ENCODE results near the gene HOXA13. TPM values are rescaled to one million over a fixed set of nuclear protein-coding genes. Genes with fewer than 3 reads are reported as not detected.

HOXA13 gene
- total and polyA plus RNA-seq, 4 donors, result 0.02 TPM; not detected in 3

DNA sequence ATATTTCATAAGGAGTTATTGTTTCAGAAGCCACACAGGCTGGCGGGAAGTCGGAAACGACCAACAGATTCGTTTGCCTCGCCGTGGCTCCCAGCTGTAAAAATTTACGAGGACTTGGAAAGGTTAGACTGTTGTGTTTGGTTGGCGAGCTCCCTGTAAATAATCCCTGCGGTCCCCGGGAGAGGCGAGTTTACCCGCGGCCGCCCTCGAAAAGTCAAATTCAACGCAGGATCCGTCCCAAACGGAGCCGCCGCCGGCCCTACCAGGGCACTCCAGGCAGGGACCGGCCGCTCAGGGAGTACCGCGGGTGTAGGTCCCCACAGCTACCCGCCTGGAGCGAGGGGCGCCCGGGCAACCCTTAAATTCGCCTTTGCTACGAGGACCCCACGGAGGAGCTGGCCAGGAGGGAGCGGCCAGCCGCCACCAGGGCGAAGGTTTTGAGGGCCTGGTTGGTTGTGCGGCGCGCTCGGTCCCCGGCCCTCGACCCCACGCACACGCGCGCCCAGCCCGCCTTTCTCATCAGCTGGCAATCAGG is 33.8 kb downstream of the HOXA13 start:
- no peaks in the 10 kb centered on the region for H3K36me3 ChIP-seq (ENCODE audit: control insufficient read depth in 4 of 4, insufficient read depth in 3 of 4, low read depth in 1 of 4, low read length in 3 of 4)
- no peak overlapping the region for H3K27ac ChIP-seq (ENCODE audit: low read depth in 1 of 2, low read length in 2 of 2)
- DNase-seq (ENCODE audit: low spot score), result no peak
- 8% methylated on average over 46 of the region's 46 CpGs for WGBS
- TF ChIP-seq RXRA (IDR thresholded peaks at IDR 0.05), result no peak
- no peak for TF ChIP-seq JUND (IDR thresholded peaks at IDR 0.05)
- no peak for TF ChIP-seq FOXA1 (IDR thresholded peaks at IDR 0.05)
- no peak for TF ChIP-seq HNF4G (IDR thresholded peaks at IDR 0.05)
- TF ChIP-seq NR2F2 (IDR thresholded peaks at IDR 0.05), result no peak
- H3K27me3 ChIP-seq (ENCODE audit: control insufficient read depth in 4 of 4, insufficient read depth in 4 of 4, low read length in 3 of 4), result peaks cover 9 to 58% (median 21%) of the 10 kb centered on the region in 4 donors
- H3K9ac ChIP-seq (ENCODE audit: low read depth in 1 of 2, low read length in 2 of 2), result no peak overlapping the region
- peaks cover 2 to 15% (median 3%) of the 10 kb centered on the region in 4 donors for H3K4me1 ChIP-seq (ENCODE audit: control insufficient read depth in 4 of 4, insufficient read depth in 4 of 4, low read length in 3 of 4)
- H3K4me3 ChIP-seq (ENCODE audit: low read depth in 1 of 3, low read length in 3 of 3), result peak overlapping the region in 1 of 3 donors; percentile 9
- peaks cover 0 to 10% (median under 1%) of the 10 kb centered on the region in 4 donors for H3K9me3 ChIP-seq (ENCODE audit: control insufficient read depth in 4 of 4, low read length in 3 of 4)

DNA sequence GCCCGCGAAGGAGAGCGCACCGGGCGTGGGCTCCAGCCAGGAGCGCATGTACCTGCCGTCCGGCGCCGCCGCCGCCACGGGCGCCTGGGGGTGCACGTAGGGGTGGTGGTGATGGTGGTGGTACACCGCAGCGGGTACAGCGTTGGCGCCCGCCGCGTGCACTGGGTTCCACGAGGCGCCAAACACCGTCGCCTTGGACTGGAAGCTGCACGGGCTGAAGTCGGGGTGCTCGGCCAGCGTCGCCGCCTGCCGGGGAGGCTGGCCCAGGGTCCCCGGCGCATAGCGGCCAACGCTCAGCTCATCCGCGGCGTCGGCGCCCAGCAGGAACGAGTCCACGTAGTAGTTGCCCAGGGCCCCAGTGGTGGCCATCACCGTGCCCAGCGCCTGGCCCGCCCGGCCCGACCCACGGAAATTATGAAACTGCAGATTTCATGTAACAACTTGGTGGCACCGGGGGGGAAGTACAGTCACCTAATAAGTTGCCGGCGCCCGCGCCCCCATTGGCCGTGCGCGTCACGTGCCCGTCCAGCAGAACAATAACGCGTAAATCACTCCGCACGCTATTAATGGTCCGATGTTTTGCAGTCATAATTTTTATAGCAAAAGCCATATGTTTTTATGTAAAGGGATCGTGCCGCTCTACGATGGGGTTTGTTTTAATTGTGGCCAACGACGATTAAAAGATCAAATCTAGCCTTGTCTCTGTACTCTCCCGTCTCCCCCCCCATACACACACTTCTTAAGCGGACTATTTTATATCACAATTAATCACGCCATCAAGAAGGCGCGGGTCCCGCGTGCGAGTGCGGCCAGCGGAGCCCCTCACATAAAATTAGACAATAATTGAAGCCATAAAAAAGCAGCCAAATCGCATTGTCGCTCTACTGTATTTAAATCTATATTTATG is 34.5 kb downstream of the HOXA13 start, which contains the start of gene HOXA9:
Gene HOXA9 (minus strand): TSS at position 449 of the 907 bp plus-strand sequence. CDS start 80 bp downstream, at position 369.
- H3K4me1 ChIP-seq (ENCODE audit: control insufficient read depth in 4 of 4, insufficient read depth in 4 of 4, low read length in 3 of 4), result peaks cover 7 to 23% (median 9%) of the 10 kb centered on the region in 4 donors
- H3K27me3 ChIP-seq (ENCODE audit: control insufficient read depth in 4 of 4, insufficient read depth in 4 of 4, low read length in 3 of 4), result peaks cover 9 to 58% (median 21%) of the 10 kb centered on the region in 4 donors
- H3K4me3 ChIP-seq (ENCODE audit: low read depth in 1 of 3, low read length in 3 of 3), result peak within 1 kb of the TSS in 1 of 3 donors; percentile 17
- no peaks in the 10 kb centered on the region for H3K36me3 ChIP-seq (ENCODE audit: control insufficient read depth in 4 of 4, insufficient read depth in 3 of 4, low read depth in 1 of 4, low read length in 3 of 4)
- H3K27ac ChIP-seq (ENCODE audit: low read depth in 1 of 2, low read length in 2 of 2), result no peak within 1 kb of the TSS
- H3K9ac ChIP-seq (ENCODE audit: low read depth in 1 of 2, low read length in 2 of 2), result no peak within 1 kb of the TSS
- TF ChIP-seq YY1 (IDR thresholded peaks at IDR 0.05) (no peak), HNF4G (IDR thresholded peaks at IDR 0.05) (no peak), RXRA (IDR thresholded peaks at IDR 0.05) (no peak), SP1 (IDR thresholded peaks at IDR 0.05) (no peak), HNF4A (conservative IDR thresholded peaks at IDR 0.05) (no peak), JUND (IDR thresholded peaks at IDR 0.05) (no peak), FOXA1 (IDR thresholded peaks at IDR 0.05) (no peak), TAF1 (conservative IDR thresholded peaks at IDR 0.05) (no peak), NR2F2 (IDR thresholded peaks at IDR 0.05) (no peak), RAD21 (IDR thresholded peaks at IDR 0.05) (no peak), EGR1 (IDR thresholded peaks at IDR 0.05; ENCODE audit: low read depth in 2 of 2) (no peak), GABPA (IDR thresholded peaks at IDR 0.05 in 1 of 2, conservative IDR thresholded peaks at IDR 0.05 in 1 of 2) (no peak), FOXA2 (IDR thresholded peaks at IDR 0.05) (no peak)
- TF ChIP-seq, protein P1, sequence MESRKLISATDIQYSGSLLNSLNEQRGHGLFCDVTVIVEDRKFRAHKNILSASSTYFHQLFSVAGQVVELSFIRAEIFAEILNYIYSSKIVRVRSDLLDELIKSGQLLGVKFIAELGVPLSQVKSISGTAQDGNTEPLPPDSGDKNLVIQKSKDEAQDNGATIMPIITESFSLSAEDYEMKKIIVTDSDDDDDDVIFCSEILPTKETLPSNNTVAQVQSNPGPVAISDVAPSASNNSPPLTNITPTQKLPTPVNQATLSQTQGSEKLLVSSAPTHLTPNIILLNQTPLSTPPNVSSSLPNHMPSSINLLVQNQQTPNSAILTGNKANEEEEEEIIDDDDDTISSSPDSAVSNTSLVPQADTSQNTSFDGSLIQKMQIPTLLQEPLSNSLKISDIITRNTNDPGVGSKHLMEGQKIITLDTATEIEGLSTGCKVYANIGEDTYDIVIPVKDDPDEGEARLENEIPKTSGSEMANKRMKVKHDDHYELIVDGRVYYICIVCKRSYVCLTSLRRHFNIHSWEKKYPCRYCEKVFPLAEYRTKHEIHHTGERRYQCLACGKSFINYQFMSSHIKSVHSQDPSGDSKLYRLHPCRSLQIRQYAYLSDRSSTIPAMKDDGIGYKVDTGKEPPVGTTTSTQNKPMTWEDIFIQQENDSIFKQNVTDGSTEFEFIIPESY (IDR thresholded peaks at IDR 0.05), result no peak
- TF ChIP-seq, protein P2, sequence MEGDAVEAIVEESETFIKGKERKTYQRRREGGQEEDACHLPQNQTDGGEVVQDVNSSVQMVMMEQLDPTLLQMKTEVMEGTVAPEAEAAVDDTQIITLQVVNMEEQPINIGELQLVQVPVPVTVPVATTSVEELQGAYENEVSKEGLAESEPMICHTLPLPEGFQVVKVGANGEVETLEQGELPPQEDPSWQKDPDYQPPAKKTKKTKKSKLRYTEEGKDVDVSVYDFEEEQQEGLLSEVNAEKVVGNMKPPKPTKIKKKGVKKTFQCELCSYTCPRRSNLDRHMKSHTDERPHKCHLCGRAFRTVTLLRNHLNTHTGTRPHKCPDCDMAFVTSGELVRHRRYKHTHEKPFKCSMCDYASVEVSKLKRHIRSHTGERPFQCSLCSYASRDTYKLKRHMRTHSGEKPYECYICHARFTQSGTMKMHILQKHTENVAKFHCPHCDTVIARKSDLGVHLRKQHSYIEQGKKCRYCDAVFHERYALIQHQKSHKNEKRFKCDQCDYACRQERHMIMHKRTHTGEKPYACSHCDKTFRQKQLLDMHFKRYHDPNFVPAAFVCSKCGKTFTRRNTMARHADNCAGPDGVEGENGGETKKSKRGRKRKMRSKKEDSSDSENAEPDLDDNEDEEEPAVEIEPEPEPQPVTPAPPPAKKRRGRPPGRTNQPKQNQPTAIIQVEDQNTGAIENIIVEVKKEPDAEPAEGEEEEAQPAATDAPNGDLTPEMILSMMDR (IDR thresholded peaks at IDR 0.05; ENCODE audit: low read depth, low read length, missing input control), result no peak
- TF ChIP-seq, protein P3, sequence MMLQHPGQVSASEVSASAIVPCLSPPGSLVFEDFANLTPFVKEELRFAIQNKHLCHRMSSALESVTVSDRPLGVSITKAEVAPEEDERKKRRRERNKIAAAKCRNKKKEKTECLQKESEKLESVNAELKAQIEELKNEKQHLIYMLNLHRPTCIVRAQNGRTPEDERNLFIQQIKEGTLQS (IDR thresholded peaks at IDR 0.05), result no peak
- TF ChIP-seq, protein P4, sequence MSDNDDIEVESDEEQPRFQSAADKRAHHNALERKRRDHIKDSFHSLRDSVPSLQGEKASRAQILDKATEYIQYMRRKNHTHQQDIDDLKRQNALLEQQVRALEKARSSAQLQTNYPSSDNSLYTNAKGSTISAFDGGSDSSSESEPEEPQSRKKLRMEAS (IDR thresholded peaks at IDR 0.05), result no peak
- no peak for DNase-seq (ENCODE audit: low spot score)
- peaks cover 0 to 10% (median under 1%) of the 10 kb centered on the region in 4 donors for H3K9me3 ChIP-seq (ENCODE audit: control insufficient read depth in 4 of 4, low read length in 3 of 4)
- WGBS, result 8% methylated on average over 82 of the region's 82 CpGs

All from liver (tissue), 9 donors.